HEK293 (cell line): ENCODE data around the gene TRMT1.
A peak's percentile ranks its signal among the peaks of the same experiment; 100 is the strongest.

ENCODE experiments used
- ATF2 ChIP-seq: fragments of 450-650 bp; formaldehyde crosslinking; IDR thresholded peaks from 2 replicates; pipeline ENCODE4 v1.5.1; 2016; ENCODE audit warnings: missing biosample characterization, missing genetic modification characterization, low read depth
- BCL11A ChIP-seq: fragments of 450-650 bp; formaldehyde crosslinking; IDR thresholded peaks from 2 replicates; pipeline ENCODE4 v1.5.1; 2016; ENCODE audit warnings: low read depth, missing biosample characterization, missing genetic modification characterization
- BCL11B ChIP-seq: fragments of 450-650 bp; formaldehyde crosslinking; IDR thresholded peaks from 2 replicates; pipeline ENCODE4 v1.5.1; 2016; ENCODE audit warnings: low read depth, missing biosample characterization, missing genetic modification characterization
- GLIS2 ChIP-seq: fragments of 450-650 bp; formaldehyde crosslinking; IDR thresholded peaks from 2 replicates; pipeline ENCODE4 v1.5.1; 2016; ENCODE audit warnings: missing biosample characterization, missing genetic modification characterization
- IKZF3 ChIP-seq: fragments of 450-650 bp; IDR thresholded peaks from 2 replicates; pipeline ENCODE4 v1.5.0; 2018; ENCODE audit warnings: missing biosample characterization, mild to moderate bottlenecking, missing genetic modification characterization, moderate library complexity
- KLF10 ChIP-seq: fragments of 450-650 bp; IDR thresholded peaks from 2 replicates; pipeline ENCODE4 v1.5.1; 2018; ENCODE audit warnings: missing biosample characterization, mild to moderate bottlenecking, missing genetic modification characterization
- KLF17 ChIP-seq: fragments of 450-650 bp; formaldehyde crosslinking; IDR thresholded peaks from 2 replicates; pipeline ENCODE4 v1.5.1; 2016; ENCODE audit warnings: missing biosample characterization, missing genetic modification characterization
- KLF9 ChIP-seq: fragments of 450-650 bp; formaldehyde crosslinking; IDR thresholded peaks from 2 replicates; pipeline ENCODE4 v1.5.1; 2016; ENCODE audit warnings: missing biosample characterization, missing genetic modification characterization, low read depth
- PRDM1 ChIP-seq: fragments of 450-650 bp; formaldehyde crosslinking; IDR thresholded peaks from 2 replicates; pipeline ENCODE4; 2016; ENCODE audit warnings: missing biosample characterization, missing genetic modification characterization
- SETDB1 ChIP-seq: IDR thresholded peaks from one replicate; pipeline ENCODE4 v1.6.1; 2017; ENCODE audit warnings: mild to moderate bottlenecking, low read length, moderate library complexity, mixed read lengths; ENCODE audit not compliant: insufficient read length
- SP2 ChIP-seq: fragments of 450-650 bp; formaldehyde crosslinking; IDR thresholded peaks from 2 replicates; pipeline ENCODE4 v1.5.1; 2016; ENCODE audit warnings: missing biosample characterization, missing genetic modification characterization
- YY2 ChIP-seq: fragments of 450-650 bp; formaldehyde crosslinking; IDR thresholded peaks from 2 replicates; pipeline ENCODE4 v1.5.1; 2016; ENCODE audit warnings: missing biosample characterization, missing genetic modification characterization
- ZFP41 ChIP-seq: fragments of 450-650 bp; formaldehyde crosslinking; IDR thresholded peaks from 2 replicates; pipeline ENCODE4 v1.5.1; 2016; ENCODE audit warnings: missing biosample characterization, missing genetic modification characterization, borderline replicate concordance
- ZFP69B ChIP-seq: fragments of 450-650 bp; formaldehyde crosslinking; IDR thresholded peaks from 2 replicates; pipeline ENCODE4 v1.5.1; 2016; ENCODE audit warnings: missing biosample characterization, missing genetic modification characterization
- ZNF184 ChIP-seq: fragments of 450-650 bp; IDR thresholded peaks from 2 replicates; pipeline ENCODE4 v1.5.1; 2018; ENCODE audit warnings: missing biosample characterization, mild to moderate bottlenecking, missing genetic modification characterization
- ZNF211 ChIP-seq: fragments of 450-650 bp; formaldehyde crosslinking; IDR thresholded peaks from 2 replicates; pipeline ENCODE4 v1.5.1; 2016; ENCODE audit warnings: low read depth, missing biosample characterization, missing genetic modification characterization
- ZNF350 ChIP-seq: fragments of 450-650 bp; formaldehyde crosslinking; IDR thresholded peaks from 2 replicates; pipeline ENCODE4 v1.5.0; 2017; ENCODE audit warnings: missing biosample characterization, mild to moderate bottlenecking, missing genetic modification characterization
- ZNF366 ChIP-seq: fragments of 450-650 bp; formaldehyde crosslinking; conservative IDR thresholded peaks from 2 replicates; pipeline ENCODE4 v1.5.1; 2016; ENCODE audit warnings: missing biosample characterization, missing genetic modification characterization
- ZNF560 ChIP-seq: fragments of 450-650 bp; formaldehyde crosslinking; IDR thresholded peaks from 2 replicates; pipeline ENCODE4 v1.5.1; 2017; ENCODE audit warnings: missing biosample characterization, missing genetic modification characterization, borderline replicate concordance
- ZNF571 ChIP-seq: fragments of 450-650 bp; formaldehyde crosslinking; IDR thresholded peaks from 2 replicates; pipeline ENCODE4 v1.5.0; 2017; ENCODE audit warnings: missing biosample characterization, missing genetic modification characterization
- ZNF645 ChIP-seq: fragments of 450-650 bp; formaldehyde crosslinking; IDR thresholded peaks from 2 replicates; pipeline ENCODE4; 2016; ENCODE audit warnings: missing biosample characterization, missing genetic modification characterization
- ZNF692 ChIP-seq: fragments of 450-650 bp; formaldehyde crosslinking; IDR thresholded peaks from 2 replicates; pipeline ENCODE4 v1.5.1; 2016; ENCODE audit warnings: missing biosample characterization, missing genetic modification characterization
- ZSCAN16 ChIP-seq: fragments of 450-650 bp; formaldehyde crosslinking; IDR thresholded peaks from 2 replicates; pipeline ENCODE4 v1.5.1; 2016; ENCODE audit warnings: missing biosample characterization, missing genetic modification characterization
- TF ChIP-seq, protein P1 (sequence below): IDR thresholded peaks from 2 replicates; pipeline ENCODE4 v1.6.1; 2011; ENCODE audit warnings: mild to moderate bottlenecking, low read depth, low read length, borderline replicate concordance
- TF ChIP-seq, protein P2 (sequence below): fragments of 450-650 bp; formaldehyde crosslinking; IDR thresholded peaks from 2 replicates; pipeline ENCODE4 v1.5.1; 2016; ENCODE audit warnings: missing biosample characterization, missing genetic modification characterization, borderline replicate concordance

Gene TRMT1

DNA sequence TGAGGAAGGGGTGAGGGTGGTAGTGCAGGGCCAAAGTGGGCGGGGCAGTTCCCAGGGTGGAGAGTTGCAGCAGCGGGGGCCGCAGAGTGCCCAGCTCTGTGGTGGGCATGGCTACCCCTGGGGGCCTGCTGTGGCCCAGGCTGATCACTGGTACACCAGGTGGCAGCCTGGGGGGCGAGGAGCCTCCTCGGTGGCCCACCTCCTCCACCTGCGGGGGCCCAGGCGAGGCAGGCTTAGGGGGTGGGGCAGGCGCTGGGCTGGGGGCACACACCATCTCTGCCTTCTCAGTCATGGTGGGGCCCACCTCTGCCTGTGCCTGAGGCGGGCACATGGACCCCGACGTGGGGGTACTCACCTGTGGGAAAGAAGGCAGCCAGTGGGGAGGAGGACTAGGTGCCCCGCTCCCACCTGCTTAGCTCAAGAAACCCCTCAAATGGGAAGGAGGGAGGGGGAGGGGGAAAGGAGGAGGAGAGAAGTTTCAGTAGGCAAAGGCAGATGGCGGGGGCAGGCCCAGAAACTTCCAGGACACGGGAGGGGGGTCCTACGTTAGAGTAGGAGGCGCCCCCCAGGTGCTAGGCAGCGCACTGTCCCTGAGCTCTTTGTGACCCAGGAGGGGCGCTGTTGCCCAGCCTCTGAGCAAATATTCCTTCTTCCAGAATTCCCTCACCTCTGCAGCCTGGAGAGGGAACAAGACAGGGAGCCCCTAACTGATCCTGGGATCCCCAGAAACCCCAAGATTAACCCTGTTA, 15.5 kb downstream of the TRMT1 start (continued):
- TF ChIP-seq KLF17 (tag by site-specific recombination) (no peak), ZNF692 (tag by site-specific recombination) (peak; percentile 61), ATF2 (tag by site-specific recombination) (no peak), ZNF350 (tag by site-specific recombination) (no peak), ZNF366 (no peak), IKZF3 (tag by site-specific recombination) (0 out of 2 replicates have a peak, but pooled peaks have one; percentile 61), BCL11A (tag by site-specific recombination) (no peak), KLF9 (peak; percentile 56), ZSCAN16 (tag by site-specific recombination) (no peak), ZFP41 (tag by site-specific recombination) (no peak), PRDM1 (no peak), ZNF571 (tag by site-specific recombination) (no peak), ZNF184 (tag by site-specific recombination) (no peak), YY2 (tag by site-specific recombination) (no peak), KLF10 (tag by site-specific recombination) (no peak), ZFP69B (peak; percentile 32; the same call in 1 of the 2 replicates), GLIS2 (tag by site-specific recombination) (peak; percentile 51; the same call in 1 of the 2 replicates), ZNF560 (tag by site-specific recombination) (no peak), SP2 (tag by site-specific recombination) (no peak), SETDB1 (no peak), ZNF645 (tag by site-specific recombination) (no peak), ZNF211 (no peak), BCL11B (tag by site-specific recombination) (no peak)
- TF ChIP-seq, protein P1, sequence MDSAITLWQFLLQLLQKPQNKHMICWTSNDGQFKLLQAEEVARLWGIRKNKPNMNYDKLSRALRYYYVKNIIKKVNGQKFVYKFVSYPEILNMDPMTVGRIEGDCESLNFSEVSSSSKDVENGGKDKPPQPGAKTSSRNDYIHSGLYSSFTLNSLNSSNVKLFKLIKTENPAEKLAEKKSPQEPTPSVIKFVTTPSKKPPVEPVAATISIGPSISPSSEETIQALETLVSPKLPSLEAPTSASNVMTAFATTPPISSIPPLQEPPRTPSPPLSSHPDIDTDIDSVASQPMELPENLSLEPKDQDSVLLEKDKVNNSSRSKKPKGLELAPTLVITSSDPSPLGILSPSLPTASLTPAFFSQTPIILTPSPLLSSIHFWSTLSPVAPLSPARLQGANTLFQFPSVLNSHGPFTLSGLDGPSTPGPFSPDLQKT, result no peak
- TF ChIP-seq, protein P2, sequence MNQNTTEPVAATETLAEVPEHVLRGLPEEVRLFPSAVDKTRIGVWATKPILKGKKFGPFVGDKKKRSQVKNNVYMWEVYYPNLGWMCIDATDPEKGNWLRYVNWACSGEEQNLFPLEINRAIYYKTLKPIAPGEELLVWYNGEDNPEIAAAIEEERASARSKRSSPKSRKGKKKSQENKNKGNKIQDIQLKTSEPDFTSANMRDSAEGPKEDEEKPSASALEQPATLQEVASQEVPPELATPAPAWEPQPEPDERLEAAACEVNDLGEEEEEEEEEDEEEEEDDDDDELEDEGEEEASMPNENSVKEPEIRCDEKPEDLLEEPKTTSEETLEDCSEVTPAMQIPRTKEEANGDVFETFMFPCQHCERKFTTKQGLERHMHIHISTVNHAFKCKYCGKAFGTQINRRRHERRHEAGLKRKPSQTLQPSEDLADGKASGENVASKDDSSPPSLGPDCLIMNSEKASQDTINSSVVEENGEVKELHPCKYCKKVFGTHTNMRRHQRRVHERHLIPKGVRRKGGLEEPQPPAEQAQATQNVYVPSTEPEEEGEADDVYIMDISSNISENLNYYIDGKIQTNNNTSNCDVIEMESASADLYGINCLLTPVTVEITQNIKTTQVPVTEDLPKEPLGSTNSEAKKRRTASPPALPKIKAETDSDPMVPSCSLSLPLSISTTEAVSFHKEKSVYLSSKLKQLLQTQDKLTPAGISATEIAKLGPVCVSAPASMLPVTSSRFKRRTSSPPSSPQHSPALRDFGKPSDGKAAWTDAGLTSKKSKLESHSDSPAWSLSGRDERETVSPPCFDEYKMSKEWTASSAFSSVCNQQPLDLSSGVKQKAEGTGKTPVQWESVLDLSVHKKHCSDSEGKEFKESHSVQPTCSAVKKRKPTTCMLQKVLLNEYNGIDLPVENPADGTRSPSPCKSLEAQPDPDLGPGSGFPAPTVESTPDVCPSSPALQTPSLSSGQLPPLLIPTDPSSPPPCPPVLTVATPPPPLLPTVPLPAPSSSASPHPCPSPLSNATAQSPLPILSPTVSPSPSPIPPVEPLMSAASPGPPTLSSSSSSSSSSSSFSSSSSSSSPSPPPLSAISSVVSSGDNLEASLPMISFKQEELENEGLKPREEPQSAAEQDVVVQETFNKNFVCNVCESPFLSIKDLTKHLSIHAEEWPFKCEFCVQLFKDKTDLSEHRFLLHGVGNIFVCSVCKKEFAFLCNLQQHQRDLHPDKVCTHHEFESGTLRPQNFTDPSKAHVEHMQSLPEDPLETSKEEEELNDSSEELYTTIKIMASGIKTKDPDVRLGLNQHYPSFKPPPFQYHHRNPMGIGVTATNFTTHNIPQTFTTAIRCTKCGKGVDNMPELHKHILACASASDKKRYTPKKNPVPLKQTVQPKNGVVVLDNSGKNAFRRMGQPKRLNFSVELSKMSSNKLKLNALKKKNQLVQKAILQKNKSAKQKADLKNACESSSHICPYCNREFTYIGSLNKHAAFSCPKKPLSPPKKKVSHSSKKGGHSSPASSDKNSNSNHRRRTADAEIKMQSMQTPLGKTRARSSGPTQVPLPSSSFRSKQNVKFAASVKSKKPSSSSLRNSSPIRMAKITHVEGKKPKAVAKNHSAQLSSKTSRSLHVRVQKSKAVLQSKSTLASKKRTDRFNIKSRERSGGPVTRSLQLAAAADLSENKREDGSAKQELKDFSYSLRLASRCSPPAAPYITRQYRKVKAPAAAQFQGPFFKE (tag by site-specific recombination), result no peak
